T-cell (primary cell): ENCODE results near the gene TMEM143. TPM values are rescaled to one million over a fixed set of nuclear protein-coding genes. Genes with fewer than 3 reads are reported as not detected.

Experiments used
- ATAC-seq, 4 experiments: fragments of 200-7000 bp in 3 of 4; fragments of 150-1000 bp in 1 of 4; cut with Tn5 transposase; replicated peaks in 1 of 4; 1 replicate in 3 of 4; 2 replicates in 1 of 4; pipeline ENCODE4 v1.10.0; 2021; ENCODE audit warnings: moderate library complexity in 3 of 4, mild to moderate bottlenecking in 2 of 4, moderate number of reproducible peaks in 1 of 4
- CTCF ChIA-PET, 2 donors: fragments of 300-600 bp; sonication (Branson Sonifier 250); formaldehyde crosslinking; loops; one replicate each; lab custom pipeline; 2022; ENCODE audit warnings: antibody characterized with exemption in 2 of 2; lab: Charles Lee
- POLR2A ChIA-PET, 2 donors: fragments of 300-600 bp; sonication (Branson Sonifier 250); formaldehyde crosslinking; loops; one replicate each; lab custom pipeline; 2022; ENCODE audit warnings: antibody characterized with exemption in 2 of 2; lab: Charles Lee
- DNase-seq, 35 experiments: peaks; one replicate each; pipeline versions ENCODE4 v3.0.0 to v3.0.0-alpha.2; 2013 to 2023
- H3K27ac ChIP-seq: one replicate; pipeline ENCODE4 v1.5.1; 2013; ENCODE audit warnings: low read length
- H3K27me3 ChIP-seq, 2 experiments: replicated peaks in 1 of 2; 1 replicate in 1 of 2; 2 replicates in 1 of 2; pipeline versions ENCODE4 v1.6.1 to v1.7.0; 2013; ENCODE audit warnings: low read length in 1 of 2, mixed read lengths in 1 of 2; ENCODE audit not compliant: control insufficient read depth in 2 of 2, insufficient read depth in 2 of 2; ENCODE audit errors: extremely low read depth in 1 of 2
- H3K36me3 ChIP-seq, 2 donors: 1 replicate in 1 of 2; 2 replicates in 1 of 2; pipeline versions ENCODE4 v1.6.1 to v1.7.0; 2013; ENCODE audit warnings: low read length in 1 of 2; ENCODE audit not compliant: control insufficient read depth in 2 of 2, insufficient read depth in 1 of 2; ENCODE audit errors: extremely low read depth in 1 of 2
- H3K4me1 ChIP-seq, 2 experiments: 1 replicate in 1 of 2; 2 replicates in 1 of 2; pipeline versions ENCODE4 v1.6.1 to v1.7.0; 2013; ENCODE audit warnings: low read length in 2 of 2, mixed read lengths in 1 of 2; ENCODE audit not compliant: insufficient read depth in 2 of 2, control insufficient read depth in 1 of 2; ENCODE audit errors: extremely low read depth in 1 of 2
- H3K4me3 ChIP-seq, 2 donors: 1 replicate in 1 of 2; 2 replicates in 1 of 2; pipeline versions ENCODE4 v1.5.1 to v1.7.0; 2013; ENCODE audit warnings: mild to moderate bottlenecking in 2 of 2, low read length in 1 of 2, moderate library complexity in 1 of 2; ENCODE audit not compliant: control insufficient read depth in 1 of 2; ENCODE audit errors: extremely low read depth in 1 of 2
- H3K9me3 ChIP-seq: 2 replicates; pipeline ENCODE4 v1.7.0; 2013
- H3K27ac Mint-ChIP-seq, 2 donors: one replicate each; pipeline ENCODE4 v1.8.0; 2020 to 2021; ENCODE audit warnings: mild to moderate bottlenecking in 2 of 2, mixed read lengths in 2 of 2
- H3K27me3 Mint-ChIP-seq, 2 donors: one replicate each; pipeline ENCODE4 v1.8.0; 2021 to 2022; ENCODE audit warnings: mixed read lengths in 2 of 2
- H3K36me3 Mint-ChIP-seq: one replicate; pipeline ENCODE4 v1.8.0; 2021; ENCODE audit warnings: mixed read lengths
- H3K4me1 Mint-ChIP-seq, 3 donors: one replicate each; pipeline ENCODE4 v1.8.0; 2020 to 2022; ENCODE audit warnings: mixed read lengths in 3 of 3, mild to moderate bottlenecking in 1 of 3
- H3K4me3 Mint-ChIP-seq, 3 donors: one replicate each; pipeline ENCODE4 v1.8.0; 2020 to 2022; ENCODE audit warnings: mild to moderate bottlenecking in 3 of 3, mixed read lengths in 3 of 3, moderate library complexity in 3 of 3
- H3K9me3 Mint-ChIP-seq, 3 donors: one replicate each; pipeline ENCODE4 v1.8.0; 2020 to 2022; ENCODE audit warnings: mixed read lengths in 3 of 3
- WGBS: methylation state at CpG from one replicate; pipeline ENCODE4 v1.1.5; 2013; ENCODE audit warnings: missing lambda C conversion rate; ENCODE audit not compliant: insufficient coverage; 5-methylcytosine and 5-hydroxymethylcytosine counted together
- total RNA-seq, 35 experiments: library from RNA in 6 of 35; stranded (reverse) in 6 of 35; fragments of 120-200 nt in 1 of 35; gene quantifications; one replicate each; pipeline versions ENCODE4 v1.2.1 to v1.2.4 and lab custom pipeline; 2013 to 2026

Gene TMEM143
- total RNA-seq, 5 donors from 2014 or later (not counting 1 experiment from before 2014, with no cell fraction given) = 14.5 to 33.5 (median 29.0) TPM

DNA sequence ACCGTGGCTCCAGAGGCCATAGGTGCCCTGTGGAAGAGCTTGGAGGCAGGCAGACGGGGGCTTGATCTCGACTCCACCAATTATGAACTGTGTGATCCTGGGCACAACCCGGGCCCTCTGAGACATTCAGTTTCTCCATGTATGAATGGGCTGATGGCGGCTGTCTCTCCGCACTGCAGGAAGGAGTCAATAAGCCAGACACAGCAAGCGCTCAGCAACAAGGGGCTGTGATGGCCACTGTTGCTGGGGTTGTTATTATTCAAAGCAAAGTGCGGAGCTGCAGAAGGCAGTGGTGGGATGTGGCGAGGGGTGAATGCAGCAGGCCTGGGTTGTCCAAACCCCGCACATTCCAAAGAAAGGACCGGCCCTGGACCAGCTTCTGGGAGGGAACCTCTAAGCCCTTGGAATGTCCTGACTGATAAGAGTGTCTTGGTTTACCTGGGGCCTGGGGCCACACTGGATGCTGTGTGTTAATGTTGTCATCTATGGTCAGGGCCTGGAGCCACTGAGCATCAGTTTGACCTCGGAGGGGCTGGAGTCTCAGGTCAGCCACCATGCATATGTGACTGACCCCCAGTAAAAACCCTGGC lies 8.3 kb downstream of the TMEM143 start:
- 96% methylated on average over 8 of the region's 12 CpGs for WGBS
- no peak for DNase-seq
- H3K27ac ChIP-seq = no peak overlapping the region

DNA sequence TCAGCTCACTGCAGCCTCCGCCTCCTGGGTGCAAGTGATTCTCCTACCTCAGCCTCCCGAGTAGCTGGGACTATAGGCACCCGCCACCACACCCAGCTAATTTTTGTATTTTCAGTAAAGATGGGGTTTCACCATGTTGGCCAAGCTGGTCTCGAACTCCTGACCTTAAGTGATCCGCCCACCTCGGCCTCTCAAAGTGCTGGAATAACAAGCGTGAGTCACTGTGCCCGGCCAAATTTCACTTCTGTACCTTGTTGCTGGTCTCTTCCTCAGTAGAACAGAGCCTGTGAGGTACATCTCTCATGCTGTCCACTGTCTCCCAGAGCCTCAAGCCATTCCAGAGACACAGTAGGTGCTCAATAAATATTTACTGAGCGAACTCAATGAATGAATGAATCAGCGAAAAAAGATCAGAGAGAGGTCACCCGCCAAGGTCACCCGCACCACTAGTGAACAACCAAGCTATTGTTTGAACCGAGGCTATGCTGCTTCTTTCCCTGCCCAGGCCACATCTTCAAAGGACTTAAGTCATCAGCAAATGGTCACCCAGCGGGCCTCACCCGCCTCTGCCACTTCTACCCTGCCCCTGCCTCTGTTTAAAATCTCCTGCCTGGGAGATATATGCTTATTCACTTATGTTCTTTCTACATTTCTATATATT lies 9.3 kb downstream of the TMEM143 start:
- no peak overlapping the region for H3K27ac Mint-ChIP-seq
- Histone ChIP-seq H3K27me3 (no peaks in the 10 kb centered on the region), H3K4me1 (peaks cover 0 to 6% of the 10 kb centered on the region in 2 experiments), H3K9me3 (no peaks in the 10 kb centered on the region), H3K36me3 (peaks cover 0 to 3% of the 10 kb centered on the region in 2 donors), H3K27ac (no peak overlapping the region), H3K4me3 (no peak overlapping the region)
- H3K9me3 Mint-ChIP-seq = no peaks in the 10 kb centered on the region
- H3K36me3 Mint-ChIP-seq = peaks cover 8% of the 10 kb centered on the region
- no peak overlapping the region for H3K4me3 Mint-ChIP-seq
- H3K4me1 Mint-ChIP-seq = peaks cover 0 to 7% (median 2%) of the 10 kb centered on the region in 3 donors
- ChIA-PET CTCF (interaction anchor here in 1 of 2 donors (0.6 kb wide), 2 partner anchors 86 to 136 kb away, joined by 3 to 7 read pairs; no protein-coding TSS in a partner anchor), POLR2A (no interaction called here)
- no peaks in the 10 kb centered on the region for H3K27me3 Mint-ChIP-seq
- 88% methylated on average over 10 of the region's 15 CpGs for WGBS
- no peak for ATAC-seq
- DNase-seq = no peak

More for the DNA sequence above, 8.3 kb downstream of the TMEM143 start:
- Mint-ChIP-seq H3K9me3 (no peaks in the 10 kb centered on the region), H3K36me3 (peaks cover 8% of the 10 kb centered on the region), H3K27me3 (no peaks in the 10 kb centered on the region), H3K27ac (no peak overlapping the region), H3K4me1 (peaks cover 0 to 7% (median 2%) of the 10 kb centered on the region in 3 donors), H3K4me3 (no peak overlapping the region)
- H3K4me1 ChIP-seq = peaks cover 0 to 6% of the 10 kb centered on the region in 2 experiments
- ChIA-PET CTCF (no interaction called here), POLR2A (interaction anchor here in 1 of 2 donors (0.6 kb wide), 1 partner anchor 226 kb away, joined by 9 read pairs; no protein-coding TSS in a partner anchor)
- H3K27me3 ChIP-seq = no peaks in the 10 kb centered on the region
- no peak for ATAC-seq
- peaks cover 3 to 4% of the 10 kb centered on the region in 2 donors for H3K36me3 ChIP-seq
- H3K4me3 ChIP-seq = no peak overlapping the region
- no peaks in the 10 kb centered on the region for H3K9me3 ChIP-seq

DNA sequence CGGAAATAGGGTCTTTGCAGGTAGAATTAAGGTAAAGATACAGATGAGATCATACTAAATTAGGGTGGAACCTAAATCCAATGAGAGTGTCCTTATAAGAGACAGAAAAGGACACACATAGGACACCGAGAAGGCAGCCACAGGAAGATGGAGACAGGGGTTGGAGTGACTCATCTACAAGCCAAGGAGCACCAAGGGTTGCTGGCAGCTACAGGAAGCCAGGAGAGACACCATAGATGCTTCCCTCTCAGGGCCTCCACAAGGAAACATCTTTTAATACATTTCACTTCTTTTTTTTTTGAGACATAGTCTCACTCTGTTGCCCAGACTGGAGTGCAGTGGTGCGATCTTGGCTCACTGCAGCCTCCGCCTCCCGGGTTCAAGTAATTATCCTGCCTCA lies 10.1 kb downstream of the TMEM143 start:
- Histone ChIP-seq H3K4me1 (peaks cover 0 to 6% of the 10 kb centered on the region in 2 experiments), H3K27ac (no peak overlapping the region), H3K9me3 (no peaks in the 10 kb centered on the region), H3K27me3 (no peaks in the 10 kb centered on the region), H3K36me3 (peaks cover 0 to 3% of the 10 kb centered on the region in 2 donors), H3K4me3 (no peak overlapping the region)
- ChIA-PET CTCF (interaction anchor here in 1 of 2 donors (0.6 kb wide), 1 partner anchor 135 kb away, joined by 3 read pairs; no protein-coding TSS in a partner anchor), POLR2A (no interaction called here)
- WGBS = 100% methylated on average over 3 of the region's 5 CpGs
- Mint-ChIP-seq H3K4me1 (peaks cover 0 to 7% (median 2%) of the 10 kb centered on the region in 3 donors), H3K27ac (no peak overlapping the region), H3K27me3 (no peaks in the 10 kb centered on the region), H3K9me3 (no peaks in the 10 kb centered on the region), H3K4me3 (no peak overlapping the region), H3K36me3 (peaks cover 7% of the 10 kb centered on the region)
- DNase-seq (no peak), ATAC-seq (no peak)

DNA sequence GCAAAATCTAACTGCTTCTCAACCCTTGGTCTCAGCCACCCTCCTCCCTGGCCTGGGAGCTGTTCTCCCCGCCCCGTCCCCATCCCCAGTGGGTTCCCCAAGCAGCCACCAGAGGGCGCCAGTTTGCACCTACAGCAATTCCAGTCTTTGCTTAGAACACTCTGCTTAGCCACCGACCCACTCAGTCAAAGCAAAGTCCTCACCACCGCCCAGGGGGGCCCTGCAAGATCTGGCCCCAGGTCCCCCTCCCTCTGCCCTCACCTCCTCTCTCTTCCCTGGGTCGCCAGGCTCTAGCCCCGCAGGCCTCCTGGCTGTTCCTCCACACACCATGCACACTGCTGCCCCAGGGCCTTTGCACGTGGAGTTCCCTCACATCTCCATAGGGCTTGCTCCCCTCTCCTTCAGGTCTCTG lies 12.4 kb downstream of the TMEM143 start:
- ATAC-seq = peak; percentile 71 to 82 (median 79)
- peaks cover 7% of the 10 kb centered on the region for H3K36me3 Mint-ChIP-seq
- H3K9me3 Mint-ChIP-seq = no peaks in the 10 kb centered on the region
- Histone ChIP-seq H3K9me3 (no peaks in the 10 kb centered on the region), H3K36me3 (peaks cover 0 to 3% of the 10 kb centered on the region in 2 donors), H3K27me3 (no peaks in the 10 kb centered on the region), H3K27ac (no peak overlapping the region), H3K4me1 (peaks cover 0 to 6% of the 10 kb centered on the region in 2 experiments), H3K4me3 (no peak overlapping the region)
- ChIA-PET POLR2A (interaction anchor here in 1 of 2 donors (0.7 kb wide), 1 partner anchor 77 kb away, joined by 5 read pairs; no protein-coding TSS in a partner anchor), CTCF (interaction anchor here (0.6 to 1.0 kb wide), 3 partner anchors 110 to 396 kb away, joined by 3 to 10 read pairs (median 5); no protein-coding TSS in a partner anchor)
- H3K4me1 Mint-ChIP-seq = peaks cover 0 to 7% (median 2%) of the 10 kb centered on the region in 3 donors
- no peak overlapping the region for H3K4me3 Mint-ChIP-seq
- no peaks in the 10 kb centered on the region for H3K27me3 Mint-ChIP-seq
- H3K27ac Mint-ChIP-seq = no peak overlapping the region
- DNase-seq = peak; percentile 42 to 84 (median 71)
- 55% methylated on average over 8 of the region's 8 CpGs for WGBS

DNA sequence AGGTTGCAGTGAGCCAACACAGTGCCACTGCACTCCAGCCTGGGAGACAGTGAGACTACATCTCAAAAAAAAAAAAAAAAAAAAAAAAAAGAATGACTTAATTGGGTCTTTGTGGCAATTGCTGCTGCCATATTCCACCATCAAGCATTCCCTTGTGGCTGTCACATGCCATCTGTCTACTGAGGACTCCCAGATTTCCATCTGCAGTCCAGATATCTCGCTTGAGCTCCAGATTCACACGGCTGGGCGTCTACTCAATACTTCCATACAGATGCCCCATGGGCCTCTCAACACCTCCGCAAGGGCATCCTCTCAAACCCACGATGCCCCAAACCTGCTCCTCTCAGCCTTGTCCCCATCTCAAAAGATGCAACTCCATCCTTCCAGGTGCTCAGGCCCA lies 12.9 kb downstream of the TMEM143 start:
- Mint-ChIP-seq H3K9me3 (no peaks in the 10 kb centered on the region), H3K27me3 (no peaks in the 10 kb centered on the region)
- no peak for ATAC-seq

DNA sequence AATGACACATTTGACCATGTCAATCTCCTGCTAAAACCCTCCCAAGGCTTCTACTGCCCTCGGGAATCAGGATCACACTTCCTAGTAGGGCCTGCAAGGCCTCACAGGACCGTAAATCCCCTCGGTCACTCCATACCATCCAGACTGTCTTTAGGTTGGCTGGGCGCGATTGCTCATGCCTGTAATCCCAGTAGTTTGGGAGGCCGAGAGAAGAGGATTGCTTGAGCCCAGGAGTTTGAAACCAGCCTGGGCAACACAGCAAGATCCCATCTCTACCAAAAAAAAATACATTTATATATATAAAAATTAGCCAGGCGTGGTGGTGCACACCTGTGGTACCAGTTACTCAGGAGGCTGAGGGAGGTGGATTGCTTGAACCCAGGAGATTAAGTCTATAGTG lies 15.0 kb downstream of the TMEM143 start:
- no CpG with 5 or more reads among the region's 7 CpGs for WGBS
- no peaks in the 10 kb centered on the region for H3K27me3 Mint-ChIP-seq

More for the DNA sequence above, 12.9 kb downstream of the TMEM143 start:
- H3K27ac Mint-ChIP-seq = no peak overlapping the region
- Histone ChIP-seq H3K4me3 (no peak overlapping the region), H3K36me3 (peaks cover 0 to 3% of the 10 kb centered on the region in 2 donors), H3K9me3 (no peaks in the 10 kb centered on the region), H3K4me1 (peaks cover 0 to 6% of the 10 kb centered on the region in 2 experiments), H3K27ac (no peak overlapping the region), H3K27me3 (no peaks in the 10 kb centered on the region)
- H3K4me1 Mint-ChIP-seq = peaks cover 0 to 7% (median 2%) of the 10 kb centered on the region in 3 donors
- WGBS = 91% methylated on average over 5 of the region's 5 CpGs
- POLR2A ChIA-PET = interaction anchor here in 1 of 2 donors (0.7 kb wide), 1 partner anchor 77 kb away, joined by 5 read pairs; no protein-coding TSS in a partner anchor
- DNase-seq = no peak
- peaks cover 7% of the 10 kb centered on the region for H3K36me3 Mint-ChIP-seq
- CTCF ChIA-PET = interaction anchor here (0.7 to 1.0 kb wide), 2 partner anchors 233 to 397 kb away, joined by 3 to 10 read pairs; no protein-coding TSS in a partner anchor
- H3K4me3 Mint-ChIP-seq = no peak overlapping the region

More for the DNA sequence above, 15.0 kb downstream of the TMEM143 start:
- no peak for ATAC-seq
- ChIA-PET POLR2A (no interaction called here), CTCF (no interaction called here)
- no peak for DNase-seq
- Histone ChIP-seq H3K36me3 (peaks cover 0 to 3% of the 10 kb centered on the region in 2 donors), H3K4me1 (peaks cover 0 to 6% of the 10 kb centered on the region in 2 experiments), H3K4me3 (no peak overlapping the region), H3K27me3 (no peaks in the 10 kb centered on the region), H3K9me3 (no peaks in the 10 kb centered on the region), H3K27ac (no peak overlapping the region)
- Mint-ChIP-seq H3K36me3 (peaks cover 7% of the 10 kb centered on the region), H3K27ac (no peak overlapping the region), H3K4me1 (peaks cover 0 to 7% (median 2%) of the 10 kb centered on the region in 3 donors), H3K9me3 (no peaks in the 10 kb centered on the region), H3K4me3 (no peak overlapping the region)
